KBM-7 (cell line): Measurements from ENCODE around the gene GLT8D1.

Source experiments
- DNase-seq: peaks from one replicate; pipeline ENCODE4 v3.0.0-alpha.2; 2015
- in situ Hi-C: fragments of 300-500 bp; cut with MboI; formaldehyde crosslinking; loops from 2 replicates; pipeline ENCODE4 v1.14.3; 2020; ENCODE audit warnings: low sequenced_read_pairs, low pct_unique_long_range_greater_than_20kb, mixed read lengths

The GLT8D1 gene

GRCh38 chr3:52714335-52715302 lies 9.0 kb upstream of the GLT8D1 start:
- in situ Hi-C loops, result no loop called here
- no peak for DNase-seq

- DNase-seq, result no peak
- in situ Hi-C loops, result no loop called here
Measured at GRCh38 chr3:52712291-52713212, 7.0 kb upstream of the GLT8D1 start.

DNA sequence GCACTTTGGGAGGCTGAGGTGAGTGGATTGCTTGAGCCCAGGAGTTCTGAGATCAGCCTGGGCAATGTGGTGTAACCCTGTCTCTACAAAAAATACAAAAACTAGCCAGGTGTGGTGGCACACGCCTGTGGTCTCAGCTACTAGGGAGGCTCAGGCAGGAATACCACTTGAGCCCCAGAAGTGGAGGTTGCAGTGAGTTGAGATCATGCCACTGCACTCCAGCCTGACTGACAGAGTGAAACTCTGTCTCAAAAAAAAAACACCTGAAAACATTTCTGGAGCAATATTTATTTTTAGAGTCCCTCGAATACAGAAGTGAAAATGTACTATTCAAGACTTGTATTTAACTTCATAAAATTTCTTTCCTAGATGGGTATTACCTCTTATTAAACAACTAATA lies 4.9 kb upstream of the GLT8D1 start:
- in situ Hi-C loops, result no loop called here
- DNase-seq, result no peak

- in situ Hi-C loops, result no loop called here
- peak; percentile 48 for DNase-seq
Measured at GRCh38 chr3:52707585-52707984, 2.0 kb upstream of the GLT8D1 start.

DNA sequence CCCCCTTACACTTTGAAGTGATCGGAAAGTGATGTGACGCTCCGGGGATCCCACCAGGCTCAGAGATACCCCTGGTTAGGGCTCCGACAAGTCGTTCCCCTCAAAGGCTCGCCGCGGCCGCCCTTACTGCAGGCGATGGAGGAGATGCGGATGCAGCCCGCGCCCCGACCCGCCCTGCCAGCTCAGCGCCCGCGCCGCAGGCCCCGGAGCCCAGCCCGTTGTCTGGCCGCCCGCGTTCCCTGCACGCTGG lies 228 bp downstream of the GLT8D1 start:
- no peak for DNase-seq
- in situ Hi-C loops, result no loop called here

DNA sequence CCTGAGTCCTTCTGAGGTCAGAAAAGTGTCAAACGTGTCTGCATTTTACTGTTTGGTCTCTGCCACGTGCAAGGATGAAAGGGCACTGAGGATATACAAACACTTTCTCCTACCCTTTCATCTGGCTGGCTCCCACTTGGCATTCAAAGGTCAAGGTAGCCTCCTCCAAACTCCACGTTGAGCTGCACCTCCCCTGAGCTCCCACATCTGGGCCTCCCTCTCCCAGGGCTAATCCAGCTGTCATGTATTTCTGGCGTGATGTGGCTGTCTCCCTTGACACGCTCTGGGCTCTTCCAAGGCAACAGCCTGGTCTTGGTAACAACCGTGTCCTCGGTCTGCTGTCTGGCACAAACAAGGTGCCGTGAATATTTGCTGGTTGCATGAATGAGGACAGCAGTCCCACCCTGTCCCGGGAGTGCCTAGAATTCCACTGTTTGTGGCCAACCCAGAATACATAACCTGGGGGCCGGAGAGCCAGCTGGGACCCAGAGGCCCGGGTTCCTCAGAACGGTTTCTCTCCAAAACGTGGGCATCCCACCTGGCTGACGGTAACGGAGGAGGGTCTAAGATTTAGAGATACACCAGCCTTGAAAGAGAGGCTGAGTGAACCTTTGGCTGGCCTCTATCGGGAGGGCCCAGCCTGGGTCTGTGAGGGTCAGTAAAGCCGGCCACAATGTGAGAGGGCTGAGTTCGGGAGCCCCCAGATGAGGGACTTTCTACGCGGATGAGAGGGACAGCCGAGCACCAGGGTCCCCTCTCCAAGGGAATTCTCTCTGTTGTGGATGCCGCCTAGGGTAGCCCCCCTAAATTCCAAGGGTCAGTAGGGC lies 767 bp downstream of the GLT8D1 start:
- in situ Hi-C loops, result no loop called here
- DNase-seq, result peak; percentile 50

GRCh38 chr3:52703341-52703740 lies 2.2 kb downstream of the GLT8D1 start:
- in situ Hi-C loops, result no loop called here
- DNase-seq, result peak; percentile 61

GRCh38 chr3:52697632-52697965 lies 8.0 kb downstream of the GLT8D1 start:
- in situ Hi-C loops, result no loop called here
- DNase-seq, result no peak

GRCh38 chr3:52696830-52697631 lies 8.6 kb downstream of the GLT8D1 start:
- in situ Hi-C loops, result no loop called here
- DNase-seq, result no peak

DNA sequence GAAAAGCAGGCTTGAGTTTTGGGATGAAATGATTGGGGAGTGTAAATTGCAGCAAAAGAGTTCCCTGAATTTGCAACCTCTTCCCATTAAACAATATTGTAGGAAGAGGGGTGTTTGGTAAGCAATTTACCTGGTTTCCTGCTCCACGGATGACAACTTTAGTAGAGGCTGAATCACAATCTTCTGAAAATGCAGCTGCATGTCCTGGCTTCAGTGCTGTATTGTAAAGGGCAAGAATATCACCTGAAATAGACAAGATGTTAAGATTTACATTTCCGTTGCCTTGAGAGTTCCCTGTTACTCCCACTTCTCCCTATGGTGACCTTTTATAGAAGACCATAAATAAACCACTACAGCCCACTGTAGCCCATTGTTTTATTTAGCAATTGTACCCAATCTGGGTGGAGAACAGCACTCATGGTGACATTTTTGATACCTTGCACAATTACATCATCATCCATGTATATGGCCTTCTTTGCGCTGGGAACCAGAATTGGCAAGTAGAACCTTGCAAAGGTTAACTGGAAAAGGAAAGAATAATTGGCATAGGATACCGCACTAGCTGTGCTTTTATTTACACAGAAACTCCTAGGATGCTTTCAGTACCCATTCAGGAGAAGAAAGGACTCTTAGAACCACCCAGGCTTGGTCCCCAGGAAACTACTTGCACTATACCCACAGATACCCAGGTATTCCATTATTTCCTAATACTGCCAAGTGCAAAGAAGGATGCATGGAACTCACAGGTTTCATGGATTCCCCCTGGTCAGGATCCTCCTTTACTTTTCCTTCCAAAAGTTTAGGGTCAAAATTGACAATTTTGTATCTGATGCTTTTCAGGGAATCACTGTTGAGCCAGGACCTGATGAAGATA lies 9.6 kb downstream of the GLT8D1 start:
- in situ Hi-C loops, result no loop called here
- DNase-seq, result no peak

- DNase-seq, result no peak
- in situ Hi-C loops, result no loop called here
Measured at GRCh38 chr3:52694528-52695189, 10.9 kb downstream of the GLT8D1 start.

GRCh38 chr3:52693071-52693470 lies 12.5 kb downstream of the GLT8D1 start:
- DNase-seq, result no peak
- in situ Hi-C loops, result no loop called here

GRCh38 chr3:52690560-52690959 lies 15.0 kb downstream of the GLT8D1 start:
- in situ Hi-C loops, result no loop called here
- no peak for DNase-seq

DNA sequence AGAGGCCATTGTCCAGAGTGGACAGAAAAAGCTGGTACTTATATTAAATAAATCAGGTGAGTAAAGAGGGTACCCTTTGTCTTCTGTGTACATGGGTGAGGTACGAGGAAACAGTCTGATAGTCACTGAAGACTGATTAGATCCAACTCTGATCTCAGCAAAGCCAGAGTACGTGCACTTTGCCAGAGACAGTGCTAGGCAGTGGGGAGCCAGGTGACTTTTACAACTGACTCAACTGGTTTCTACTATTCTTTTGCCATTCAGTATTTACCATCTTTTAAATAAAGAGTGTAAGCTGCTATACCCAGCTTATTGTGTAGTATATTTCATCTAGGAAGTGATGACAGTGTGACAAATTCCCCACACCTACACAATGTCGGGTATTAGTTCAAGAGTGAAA lies 16.4 kb downstream of the GLT8D1 start:
- in situ Hi-C loops, result no loop called here
- DNase-seq, result no peak

DNA sequence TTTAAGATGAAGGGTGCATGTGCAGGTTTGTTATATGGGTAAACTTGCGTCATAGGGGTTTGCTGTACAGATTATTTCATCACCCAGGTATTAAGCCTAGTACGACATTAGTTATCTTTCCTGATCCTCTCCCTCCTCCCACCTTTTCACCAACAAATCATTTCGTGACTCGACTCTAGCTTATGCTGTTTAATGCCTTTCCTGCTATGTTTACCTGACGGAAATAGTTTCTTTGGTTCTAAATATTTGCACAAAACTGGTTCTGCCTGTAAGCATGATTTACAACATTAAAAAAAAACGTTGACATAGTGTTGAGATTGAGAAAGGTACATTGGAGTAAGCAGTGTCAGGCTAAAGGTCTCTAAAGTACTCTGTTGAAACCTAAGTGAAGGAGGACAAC lies 17.3 kb downstream of the GLT8D1 start:
- DNase-seq, result no peak
- in situ Hi-C loops, result no loop called here

DNA sequence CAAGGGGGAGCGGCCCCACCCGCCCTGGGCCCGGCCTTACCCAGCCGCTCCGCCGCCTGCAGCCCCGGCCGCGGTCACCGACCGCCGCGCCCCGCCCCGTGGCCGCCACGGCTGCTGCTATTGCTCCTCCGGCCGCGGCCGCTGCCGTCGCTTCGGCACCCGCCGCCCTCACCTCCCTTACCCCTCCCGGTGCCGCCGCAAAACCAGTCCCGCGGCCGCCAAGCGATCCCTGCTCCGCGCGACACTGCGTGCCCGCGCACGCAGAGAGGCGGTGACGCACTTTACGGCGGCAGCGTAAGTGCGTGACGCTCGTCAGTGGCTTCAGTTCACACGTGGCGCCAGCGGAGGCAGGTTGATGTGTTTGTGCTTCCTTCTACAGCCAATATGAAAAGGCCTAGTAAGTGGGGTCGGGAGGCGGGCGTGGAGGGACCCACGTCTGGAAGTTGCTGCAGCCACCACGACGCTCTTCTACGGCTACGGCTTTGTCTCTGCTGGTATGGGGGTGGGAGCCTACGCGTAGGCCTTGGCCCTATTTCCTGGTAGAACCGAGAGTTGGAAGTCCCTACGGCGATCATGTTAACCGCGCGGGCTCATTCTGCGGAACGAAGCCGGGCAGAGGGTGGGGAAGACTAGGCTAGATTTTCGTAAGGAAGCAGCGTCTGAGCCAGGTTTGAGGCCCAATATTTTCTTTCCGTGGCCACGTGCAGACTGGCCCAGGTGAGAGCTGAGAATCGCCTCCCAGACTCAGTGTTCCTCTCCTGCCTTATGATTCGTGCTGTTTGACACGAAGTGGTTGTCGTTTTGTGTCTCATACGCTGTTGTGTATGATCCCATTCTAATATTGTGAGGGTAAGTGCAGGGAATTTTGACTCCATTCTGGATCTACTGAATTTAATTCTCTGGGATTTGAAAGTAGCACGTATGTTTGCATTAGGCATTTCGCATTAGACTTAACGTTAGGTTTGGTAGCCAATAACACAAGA lies 19.6 kb downstream of the GLT8D1 start, which contains the start of the genes GNL3 and PBRM1:
Gene GNL3, plus strand, starts transcription at position 324 of the 983 bp plus-strand sequence. Its CDS starts 61 bp downstream, at position 385.
Gene PBRM1, minus strand, starts transcription at position 205 of the 983 bp plus-strand sequence.
- in situ Hi-C loops, result no loop called here
- peak; percentile 96 for DNase-seq
